Subcutaneous adipose tissue (tissue), 4 donors: ENCODE results near the gene S100A13. TPM values are rescaled to one million over a fixed set of nuclear protein-coding genes. Genes with fewer than 3 reads are reported as not detected.

Experiments
- total RNA-seq, 4 donors: library from RNA; depleted of rRNA; stranded (reverse); fragments of >200 nt; gene quantifications; one replicate each; pipeline ENCODE4 v1.1.0, GENCODE V29; 2016
- TF ChIP-seq, protein P1 (sequence below): fragments of 450-650 bp; IDR thresholded peaks from one replicate; pipeline ENCODE4 v1.5.1; 2016; ENCODE audit warnings: low read depth, mild to moderate bottlenecking, control low read depth, antibody characterized with exemption, moderate library complexity

Gene S100A13
- total RNA-seq, 4 donors from 2014 or later = 142 to 282 (median 278) TPM

DNA sequence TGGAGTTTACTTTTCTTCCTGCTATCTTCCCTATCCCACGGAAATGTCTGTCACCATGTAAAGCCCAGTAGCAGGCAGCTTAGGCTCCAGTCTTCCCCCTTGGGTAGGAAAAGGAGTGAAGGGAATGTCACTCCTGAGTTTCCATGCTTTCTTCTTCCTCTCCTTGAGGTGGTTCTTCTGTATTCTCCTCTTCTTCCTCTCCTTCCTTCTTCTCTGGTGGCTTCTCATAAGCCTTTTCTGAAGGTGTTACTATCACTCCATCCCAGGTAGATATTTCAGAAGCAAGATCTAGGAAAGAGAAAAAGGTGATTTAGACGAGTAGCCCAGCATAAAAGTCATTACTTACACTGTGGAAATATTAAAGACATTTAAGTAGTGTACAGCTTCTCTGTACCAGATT is 35.0 kb upstream of the S100A13 start:
- TF ChIP-seq, protein P1, sequence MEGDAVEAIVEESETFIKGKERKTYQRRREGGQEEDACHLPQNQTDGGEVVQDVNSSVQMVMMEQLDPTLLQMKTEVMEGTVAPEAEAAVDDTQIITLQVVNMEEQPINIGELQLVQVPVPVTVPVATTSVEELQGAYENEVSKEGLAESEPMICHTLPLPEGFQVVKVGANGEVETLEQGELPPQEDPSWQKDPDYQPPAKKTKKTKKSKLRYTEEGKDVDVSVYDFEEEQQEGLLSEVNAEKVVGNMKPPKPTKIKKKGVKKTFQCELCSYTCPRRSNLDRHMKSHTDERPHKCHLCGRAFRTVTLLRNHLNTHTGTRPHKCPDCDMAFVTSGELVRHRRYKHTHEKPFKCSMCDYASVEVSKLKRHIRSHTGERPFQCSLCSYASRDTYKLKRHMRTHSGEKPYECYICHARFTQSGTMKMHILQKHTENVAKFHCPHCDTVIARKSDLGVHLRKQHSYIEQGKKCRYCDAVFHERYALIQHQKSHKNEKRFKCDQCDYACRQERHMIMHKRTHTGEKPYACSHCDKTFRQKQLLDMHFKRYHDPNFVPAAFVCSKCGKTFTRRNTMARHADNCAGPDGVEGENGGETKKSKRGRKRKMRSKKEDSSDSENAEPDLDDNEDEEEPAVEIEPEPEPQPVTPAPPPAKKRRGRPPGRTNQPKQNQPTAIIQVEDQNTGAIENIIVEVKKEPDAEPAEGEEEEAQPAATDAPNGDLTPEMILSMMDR = no peak

DNA sequence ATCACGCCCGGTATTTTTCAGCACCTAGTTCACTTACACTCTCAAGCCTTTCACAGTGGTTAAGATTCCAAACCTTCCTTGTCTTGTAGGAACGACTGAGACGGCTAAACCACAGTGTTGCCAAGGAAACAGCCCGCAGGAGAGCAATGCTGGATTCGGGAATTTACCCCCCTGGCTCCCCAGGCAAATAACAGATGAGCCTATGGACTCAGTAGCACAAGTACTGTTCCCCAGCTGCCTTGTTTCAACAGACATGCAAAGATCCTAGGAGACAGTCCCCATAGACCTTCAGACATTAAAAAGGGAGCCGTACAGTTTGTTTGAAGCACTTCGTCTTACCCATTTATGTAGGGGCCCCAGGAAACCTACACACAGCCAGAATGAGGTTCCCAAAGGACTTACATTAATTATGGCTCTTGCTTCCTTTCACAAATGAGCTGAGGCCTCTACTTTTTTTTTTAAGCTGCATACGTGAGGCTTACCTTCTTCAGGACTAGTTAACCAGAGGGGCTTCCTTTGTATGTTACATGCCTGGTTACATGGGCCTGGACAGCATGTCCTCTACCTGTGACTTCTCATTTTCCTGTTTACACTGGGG is 33.9 kb upstream of the S100A13 start:
- TF ChIP-seq, protein P1 = no peak

GRCh38 chr1:153659656-153660055 is 32.4 kb upstream of the S100A13 start:
- TF ChIP-seq, protein P1 = no peak

GRCh38 chr1:153659175-153659534 is 31.9 kb upstream of the S100A13 start:
- TF ChIP-seq, protein P1 = no peak

DNA sequence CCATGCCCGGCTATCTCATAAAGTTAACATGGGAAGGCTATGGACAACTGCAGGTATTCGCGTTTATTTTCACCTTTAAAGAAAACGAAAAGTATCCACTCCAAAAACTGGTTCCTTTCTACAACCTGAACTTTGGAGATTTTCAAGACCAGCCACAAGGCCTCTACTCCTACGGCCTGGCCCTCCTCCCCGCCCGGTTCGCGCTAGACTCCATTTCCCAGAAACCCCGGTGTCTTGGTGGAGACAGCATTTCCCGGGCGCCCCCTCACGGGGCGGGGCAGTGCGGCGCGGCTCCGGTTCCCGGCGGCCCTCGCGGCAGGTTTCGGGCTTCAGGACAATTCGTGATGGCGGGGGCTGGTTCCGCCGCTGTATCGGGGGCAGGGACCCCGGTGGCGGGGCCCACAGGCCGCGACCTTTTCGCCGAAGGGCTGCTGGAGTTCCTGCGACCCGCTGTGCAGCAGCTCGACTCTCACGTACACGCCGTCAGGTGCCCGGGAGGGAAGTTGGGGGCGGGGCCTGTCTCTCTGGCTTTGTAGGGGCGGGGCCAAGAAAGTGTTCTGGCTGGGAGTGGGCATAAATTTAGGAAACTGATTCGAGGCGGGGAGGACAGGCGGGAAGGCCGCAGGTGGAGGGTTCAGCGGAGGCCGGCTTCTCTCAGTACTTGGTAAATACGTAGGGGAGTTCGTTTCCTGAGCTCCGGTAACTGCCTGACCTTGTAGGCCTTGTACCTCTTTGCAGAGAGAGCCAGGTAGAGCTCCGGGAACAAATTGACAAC is 31.3 kb upstream of the S100A13 start, which contains the start of gene SNAPIN:
Gene SNAPIN (plus strand): TSS at position 304 of the 775 bp plus-strand sequence. CDS start 41 bp downstream, at position 345.
- TF ChIP-seq, protein P1 = no peak

DNA sequence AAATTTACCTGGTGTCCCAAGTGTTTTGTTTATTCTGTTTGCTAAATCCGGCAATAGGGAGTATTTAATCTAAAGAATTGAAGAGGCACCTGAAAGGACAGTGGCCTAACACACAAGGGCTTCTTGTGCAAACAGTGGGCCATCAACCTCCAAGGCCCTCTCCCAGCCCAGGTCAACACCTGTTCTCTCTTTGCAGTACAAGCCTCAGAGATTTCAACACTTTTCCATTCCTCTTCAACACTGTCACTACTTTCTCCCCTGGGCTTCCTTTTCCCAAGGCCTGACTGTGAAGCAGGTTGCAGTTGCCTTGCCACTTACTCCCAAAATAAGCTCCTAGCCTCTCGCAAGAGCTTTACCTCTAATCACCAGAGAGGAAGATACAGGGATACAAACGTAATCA is 28.0 kb upstream of the S100A13 start:
- TF ChIP-seq, protein P1 = no peak

GRCh38 chr1:153652805-153653500 is 25.6 kb upstream of the S100A13 start:
- TF ChIP-seq, protein P1 = no peak
